ENCODE data around the gene ZNF462.

DNA sequence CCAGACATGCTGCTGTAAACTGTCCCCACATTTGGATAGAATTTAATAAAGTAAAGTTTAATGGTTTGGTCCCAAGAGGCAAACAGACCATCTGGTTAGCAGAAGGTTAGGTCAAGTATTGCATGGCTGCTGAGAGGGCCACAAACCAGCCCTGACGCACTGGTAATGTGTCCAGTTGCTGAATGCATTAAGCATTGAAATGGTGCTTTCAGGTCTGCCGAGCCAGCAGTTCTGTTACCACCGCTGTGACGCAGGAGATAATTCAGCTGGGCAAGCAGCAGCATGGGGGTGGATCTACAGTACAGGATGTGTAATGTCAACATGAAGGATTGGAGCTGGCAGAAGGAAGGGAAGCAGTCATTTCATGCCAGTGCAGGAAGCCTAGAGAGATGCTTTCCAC is 16.0 kb downstream of the ZNF462 start:
- peak in 1 of 2 donors; percentile 74 for TF ChIP-seq POLR2A (IDR thresholded peaks at IDR 0.05)
- TF ChIP-seq, protein P1, sequence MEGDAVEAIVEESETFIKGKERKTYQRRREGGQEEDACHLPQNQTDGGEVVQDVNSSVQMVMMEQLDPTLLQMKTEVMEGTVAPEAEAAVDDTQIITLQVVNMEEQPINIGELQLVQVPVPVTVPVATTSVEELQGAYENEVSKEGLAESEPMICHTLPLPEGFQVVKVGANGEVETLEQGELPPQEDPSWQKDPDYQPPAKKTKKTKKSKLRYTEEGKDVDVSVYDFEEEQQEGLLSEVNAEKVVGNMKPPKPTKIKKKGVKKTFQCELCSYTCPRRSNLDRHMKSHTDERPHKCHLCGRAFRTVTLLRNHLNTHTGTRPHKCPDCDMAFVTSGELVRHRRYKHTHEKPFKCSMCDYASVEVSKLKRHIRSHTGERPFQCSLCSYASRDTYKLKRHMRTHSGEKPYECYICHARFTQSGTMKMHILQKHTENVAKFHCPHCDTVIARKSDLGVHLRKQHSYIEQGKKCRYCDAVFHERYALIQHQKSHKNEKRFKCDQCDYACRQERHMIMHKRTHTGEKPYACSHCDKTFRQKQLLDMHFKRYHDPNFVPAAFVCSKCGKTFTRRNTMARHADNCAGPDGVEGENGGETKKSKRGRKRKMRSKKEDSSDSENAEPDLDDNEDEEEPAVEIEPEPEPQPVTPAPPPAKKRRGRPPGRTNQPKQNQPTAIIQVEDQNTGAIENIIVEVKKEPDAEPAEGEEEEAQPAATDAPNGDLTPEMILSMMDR (IDR thresholded peaks at IDR 0.05), result no peak
